Smooth muscle cell (in vitro differentiated cells): ENCODE data around the gene NHLH2. TPM values are rescaled to one million over a fixed set of nuclear protein-coding genes. Genes with fewer than 3 reads are reported as not detected.

Experiments
- DNase-seq: peaks from one replicate; lab custom pipeline; 2025; ENCODE audit not compliant: unreplicated experiment; lab: John Stamatoyannopoulos, UW
- H2AFZ ChIP-seq: fragments of 200-600 bp; sonication (generic); 2 replicates; pipeline ENCODE4 v1.6.0; 2016; ENCODE audit warnings: antibody characterized with exemption, low read depth, mild to moderate bottlenecking
- H3F3A ChIP-seq: fragments of 200-600 bp; sonication (generic); 2 replicates; pipeline ENCODE4 v1.6.0; 2017; ENCODE audit warnings: antibody characterized with exemption, low read depth
- H3K27ac ChIP-seq: fragments of 200-600 bp; sonication (generic); 2 replicates; pipeline ENCODE4 v1.5.1; 2016; ENCODE audit warnings: low read depth, mild to moderate bottlenecking
- H3K27me3 ChIP-seq: fragments of 200-600 bp; sonication (generic); 2 replicates; pipeline ENCODE4 v1.6.1; 2016; ENCODE audit warnings: low read depth, mild to moderate bottlenecking
- H3K36me3 ChIP-seq: fragments of 200-600 bp; sonication (generic); 2 replicates; pipeline ENCODE4 v1.5.1; 2016; ENCODE audit warnings: low read depth
- H3K4me1 ChIP-seq: fragments of 200-600 bp; sonication (generic); 2 replicates; pipeline ENCODE4 v1.5.1; 2016; ENCODE audit warnings: low read depth
- H3K4me2 ChIP-seq: fragments of 200-600 bp; sonication (generic); 2 replicates; pipeline ENCODE4 v1.6.0; 2016; ENCODE audit warnings: mild to moderate bottlenecking
- H3K4me3 ChIP-seq: fragments of 200-600 bp; sonication (generic); 2 replicates; pipeline ENCODE4 v1.5.1; 2016; ENCODE audit warnings: mild to moderate bottlenecking
- H3K79me2 ChIP-seq: fragments of 200-600 bp; sonication (generic); 2 replicates; pipeline ENCODE4 v1.6.0; 2016; ENCODE audit warnings: low read depth, mild to moderate bottlenecking
- H3K9ac ChIP-seq: fragments of 200-600 bp; sonication (generic); 2 replicates; pipeline ENCODE4 v1.6.0; 2016; ENCODE audit warnings: low read depth
- H3K9me3 ChIP-seq: fragments of 200-600 bp; sonication (generic); replicated peaks from 2 replicates; pipeline ENCODE4 v1.5.1; 2016; ENCODE audit warnings: low read depth
- H4K20me1 ChIP-seq: fragments of 200-600 bp; sonication (generic); 2 replicates; pipeline ENCODE4 v1.6.0; 2016; ENCODE audit warnings: low read depth
- WGBS: methylation state at CpG from one replicate; pipeline ENCODE4 v1.1.7; 2016; ENCODE audit warnings: low lambda C conversion rate; 5-methylcytosine and 5-hydroxymethylcytosine counted together
- polyA plus RNA-seq: library from polyadenylated mRNA; unstranded; fragments of >200 nt; fragmentation: Nextera tagmentation; extraction: Ambion mirVana; gene quantifications from 2 replicates; pipeline ENCODE4 v1.2.1, GENCODE V29; 2016
- total RNA-seq: library from RNA; depleted of rRNA; stranded (reverse); fragments of >200 nt; gene quantifications from 2 replicates; pipeline ENCODE4 v1.2.3, GENCODE V29; 2014
- TF ChIP-seq, protein P1 (sequence below): fragments of 200-600 bp; sonication (generic); IDR thresholded peaks from 2 replicates; pipeline ENCODE4 v1.5.1; 2017; ENCODE audit warnings: borderline replicate concordance, mild to moderate bottlenecking, antibody characterized with exemption; ENCODE audit not compliant: insufficient read depth, poor library complexity, severe bottlenecking

NHLH2 gene
- total and polyA plus RNA-seq, 2 experiments from 2014 or later, result 0.30 to 0.54 TPM

DNA sequence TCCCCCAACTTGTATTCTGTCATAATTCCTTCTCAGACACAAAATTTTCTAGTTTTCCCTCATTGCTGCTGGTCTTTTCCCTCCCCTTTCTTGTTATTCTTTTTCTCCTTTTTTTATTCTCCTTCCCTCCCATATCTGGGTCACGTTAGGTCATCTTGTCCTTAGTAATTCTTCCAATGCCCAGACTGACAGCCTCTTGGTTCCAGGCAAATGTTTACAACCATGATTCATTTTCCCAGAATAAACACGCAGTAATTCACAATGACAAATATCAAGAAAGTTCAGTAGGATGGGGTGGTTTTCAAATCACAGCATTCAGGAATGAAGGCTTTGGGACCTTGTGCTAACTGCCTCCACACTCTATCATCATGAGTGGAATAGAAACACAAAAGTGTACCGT, 25.2 kb downstream of the NHLH2 start:
- Histone ChIP-seq H3K79me2 (no peaks in the 10 kb centered on the region), H3K27ac (no peak overlapping the region), H3K9ac (no peak overlapping the region), H2AFZ (no peak overlapping the region), H3F3A (no peaks in the 10 kb centered on the region), H3K4me3 (no peak overlapping the region), H3K4me2 (no peak overlapping the region), H3K4me1 (no peaks in the 10 kb centered on the region), H3K27me3 (no peaks in the 10 kb centered on the region), H3K9me3 (no peaks in the 10 kb centered on the region), H4K20me1 (no peaks in the 10 kb centered on the region), H3K36me3 (no peaks in the 10 kb centered on the region)
- DNase-seq, result no peak
- TF ChIP-seq, protein P1, sequence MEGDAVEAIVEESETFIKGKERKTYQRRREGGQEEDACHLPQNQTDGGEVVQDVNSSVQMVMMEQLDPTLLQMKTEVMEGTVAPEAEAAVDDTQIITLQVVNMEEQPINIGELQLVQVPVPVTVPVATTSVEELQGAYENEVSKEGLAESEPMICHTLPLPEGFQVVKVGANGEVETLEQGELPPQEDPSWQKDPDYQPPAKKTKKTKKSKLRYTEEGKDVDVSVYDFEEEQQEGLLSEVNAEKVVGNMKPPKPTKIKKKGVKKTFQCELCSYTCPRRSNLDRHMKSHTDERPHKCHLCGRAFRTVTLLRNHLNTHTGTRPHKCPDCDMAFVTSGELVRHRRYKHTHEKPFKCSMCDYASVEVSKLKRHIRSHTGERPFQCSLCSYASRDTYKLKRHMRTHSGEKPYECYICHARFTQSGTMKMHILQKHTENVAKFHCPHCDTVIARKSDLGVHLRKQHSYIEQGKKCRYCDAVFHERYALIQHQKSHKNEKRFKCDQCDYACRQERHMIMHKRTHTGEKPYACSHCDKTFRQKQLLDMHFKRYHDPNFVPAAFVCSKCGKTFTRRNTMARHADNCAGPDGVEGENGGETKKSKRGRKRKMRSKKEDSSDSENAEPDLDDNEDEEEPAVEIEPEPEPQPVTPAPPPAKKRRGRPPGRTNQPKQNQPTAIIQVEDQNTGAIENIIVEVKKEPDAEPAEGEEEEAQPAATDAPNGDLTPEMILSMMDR, result no peak
- WGBS, result 67% methylated on average over 3 of the region's 3 CpGs

DNA sequence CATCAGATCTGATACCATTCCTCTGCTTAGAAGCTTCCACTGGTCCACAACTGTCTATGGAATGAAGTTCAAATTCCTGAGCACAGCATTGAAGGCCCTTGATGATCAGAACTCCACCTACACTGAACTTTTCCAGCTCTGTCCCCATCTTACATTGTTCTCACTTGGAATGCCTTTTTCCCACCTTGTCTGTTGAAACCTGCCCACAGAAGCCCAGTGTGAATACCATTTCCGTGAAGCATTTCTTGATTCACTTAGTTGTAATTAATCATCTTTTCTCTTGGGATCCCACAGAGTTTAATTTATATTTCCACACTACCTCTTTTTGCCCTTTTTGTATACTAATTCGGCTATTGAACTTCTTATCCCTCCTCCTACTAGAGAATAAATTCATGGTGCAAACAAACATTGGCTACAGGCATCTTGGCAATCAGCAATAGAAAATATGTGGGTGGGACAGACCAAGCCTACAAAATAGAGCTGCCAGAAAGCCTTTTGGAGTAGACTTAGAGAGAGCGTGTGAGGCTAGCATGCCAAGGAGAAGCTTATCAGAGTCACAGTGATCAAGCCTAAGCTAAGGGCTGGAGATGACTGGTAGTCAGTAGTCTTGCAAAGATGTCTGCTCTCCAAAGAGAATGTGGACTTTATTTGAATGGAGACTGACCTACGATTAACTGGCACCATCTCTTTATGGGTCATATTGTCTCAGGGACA, 26.1 kb downstream of the NHLH2 start:
- H3F3A ChIP-seq, result peaks cover 3% of the 10 kb centered on the region
- H3K79me2 ChIP-seq, result no peaks in the 10 kb centered on the region
- DNase-seq, result no peak
- H3K4me3 ChIP-seq, result no peak overlapping the region
- no peaks in the 10 kb centered on the region for H3K27me3 ChIP-seq
- no peak overlapping the region for H3K27ac ChIP-seq
- H3K36me3 ChIP-seq, result no peaks in the 10 kb centered on the region
- no peak overlapping the region for H2AFZ ChIP-seq
- H3K4me1 ChIP-seq, result no peaks in the 10 kb centered on the region
- H3K9me3 ChIP-seq, result no peaks in the 10 kb centered on the region
- TF ChIP-seq, protein P1, result no peak
- H3K9ac ChIP-seq, result no peak overlapping the region
- H4K20me1 ChIP-seq, result no peaks in the 10 kb centered on the region
- no peak overlapping the region for H3K4me2 ChIP-seq
- 37% methylated on average over 4 of the region's 4 CpGs for WGBS

DNA sequence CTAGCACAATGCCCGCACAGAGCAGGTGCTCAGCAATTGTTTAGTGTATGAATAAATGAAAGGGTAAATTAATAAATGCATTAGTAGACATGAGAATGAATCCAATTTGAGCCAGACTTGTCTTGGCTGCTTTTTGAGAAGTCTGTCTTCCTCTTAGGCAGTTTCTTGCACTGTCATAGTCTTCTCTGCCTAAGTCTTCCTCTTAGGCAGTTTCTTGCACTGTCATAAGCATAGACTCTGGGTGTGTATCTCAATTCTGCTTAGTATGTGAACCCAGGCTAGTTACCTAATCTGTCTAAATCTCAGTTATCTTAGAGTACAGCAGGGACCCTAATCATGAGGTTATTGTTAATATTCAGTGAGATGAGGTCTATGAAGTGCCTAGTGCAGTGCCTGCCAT, 27.2 kb downstream of the NHLH2 start:
- no peak overlapping the region for H3K27ac ChIP-seq
- no peaks in the 10 kb centered on the region for H3K4me1 ChIP-seq
- no peaks in the 10 kb centered on the region for H3K79me2 ChIP-seq
- no peak for DNase-seq
- H3K9ac ChIP-seq, result no peak overlapping the region
- H3K4me2 ChIP-seq, result no peak overlapping the region
- no peaks in the 10 kb centered on the region for H4K20me1 ChIP-seq
- peaks cover 3% of the 10 kb centered on the region for H3F3A ChIP-seq
- H3K4me3 ChIP-seq, result no peak overlapping the region
- TF ChIP-seq, protein P1, result no peak
- H3K9me3 ChIP-seq, result no peaks in the 10 kb centered on the region
- H2AFZ ChIP-seq, result no peak overlapping the region
- H3K27me3 ChIP-seq, result no peaks in the 10 kb centered on the region
- no peaks in the 10 kb centered on the region for H3K36me3 ChIP-seq
- WGBS, result 97% methylated on average over 1 of the region's 1 CpG
